ENCODE data around the gene B3GNT5. TPM values are rescaled to one million over a fixed set of nuclear protein-coding genes. Genes with fewer than 3 reads are reported as not detected.
"Not testable (repeated sequence)": the region's sequence is repeated elsewhere in the genome, so short reads cannot be mapped to it uniquely, and the experiment has no call there.

The B3GNT5 gene
- total RNA-seq, 1 donor from 2014 or later: 3.2 TPM

GRCh38 chr3:183229178-183229577 is 23.9 kb upstream of the B3GNT5 start:
- intact Hi-C loops (cut with DNase I): no loop called here
- DNase-seq (ENCODE audit: low spot score): no peak

GRCh38 chr3:183230251-183230650 is 22.8 kb upstream of the B3GNT5 start:
- intact Hi-C loops (cut with DNase I); DNase-seq (ENCODE audit: low spot score): not testable (repeated sequence)

- intact Hi-C loops (cut with DNase I): no loop called here
- no peak for DNase-seq (ENCODE audit: low spot score)
Measured at GRCh38 chr3:183230826-183231225, 22.2 kb upstream of the B3GNT5 start.

- no peak for DNase-seq (ENCODE audit: low spot score)
- intact Hi-C loops (cut with DNase I): no loop called here
Measured at GRCh38 chr3:183233966-183234365, 19.1 kb upstream of the B3GNT5 start.

GRCh38 chr3:183239046-183239445 is 14.0 kb upstream of the B3GNT5 start:
- no peak for DNase-seq (ENCODE audit: low spot score)
- intact Hi-C loops (cut with DNase I): no loop called here

GRCh38 chr3:183242431-183242830 is 10.6 kb upstream of the B3GNT5 start:
- intact Hi-C loops (cut with DNase I): no loop called here
- no peak for DNase-seq (ENCODE audit: low spot score)

- intact Hi-C loops (cut with DNase I): no loop called here
- DNase-seq (ENCODE audit: low spot score): no peak
Measured at GRCh38 chr3:183244219-183244618, 8.8 kb upstream of the B3GNT5 start.

- no peak for DNase-seq (ENCODE audit: low spot score)
- intact Hi-C loops (cut with DNase I): no loop called here
Measured at GRCh38 chr3:183244981-183245476, 8.0 kb upstream of the B3GNT5 start.

- DNase-seq (ENCODE audit: low spot score): no peak
- intact Hi-C loops (cut with DNase I): no loop called here
Measured at GRCh38 chr3:183247011-183247589, 6.0 kb upstream of the B3GNT5 start.

GRCh38 chr3:183249006-183249718 is 3.9 kb upstream of the B3GNT5 start:
- no peak for DNase-seq (ENCODE audit: low spot score)
- intact Hi-C loops (cut with DNase I): no loop called here

GRCh38 chr3:183252118-183252782 is 803 bp upstream of the B3GNT5 start:
- DNase-seq (ENCODE audit: low spot score): no peak
- intact Hi-C loops (cut with DNase I): no loop called here

- DNase-seq (ENCODE audit: low spot score): peak; percentile 90
- intact Hi-C loops (cut with DNase I): no loop called here
Measured at GRCh38 chr3:183253528-183254486, 754 bp downstream of the B3GNT5 start.

GRCh38 chr3:183254487-183255347 is 1.7 kb downstream of the B3GNT5 start:
- DNase-seq (ENCODE audit: low spot score): peak; percentile 82
- intact Hi-C loops (cut with DNase I): no loop called here

GRCh38 chr3:183255348-183255730 is 2.3 kb downstream of the B3GNT5 start:
- DNase-seq (ENCODE audit: low spot score): no peak
- intact Hi-C loops (cut with DNase I): no loop called here

GRCh38 chr3:183259087-183259486 is 6.0 kb downstream of the B3GNT5 start:
- intact Hi-C loops (cut with DNase I): no loop called here
- no peak for DNase-seq (ENCODE audit: low spot score)

- intact Hi-C loops (cut with DNase I): no loop called here
- no peak for DNase-seq (ENCODE audit: low spot score)
Measured at GRCh38 chr3:183259621-183260020, 6.6 kb downstream of the B3GNT5 start.

GRCh38 chr3:183260167-183260904 is 7.3 kb downstream of the B3GNT5 start:
- no peak for DNase-seq (ENCODE audit: low spot score)
- intact Hi-C loops (cut with DNase I): no loop called here

- intact Hi-C loops (cut with DNase I): no loop called here
- DNase-seq (ENCODE audit: low spot score): no peak
Measured at GRCh38 chr3:183261151-183261724, 8.2 kb downstream of the B3GNT5 start.

Data from cardiac septum (tissue), 1 donor.